HCT116 (cell line): ENCODE data around the gene SRGAP3. TPM values are rescaled to one million over a fixed set of nuclear protein-coding genes. Genes with fewer than 3 reads are reported as not detected.

Experiments
- ATAC-seq: fragments of 200-7000 bp; cut with Tn5 transposase; 2 replicates; pipeline ENCODE4 v1.9.1; 2020; ENCODE audit warnings: mild to moderate bottlenecking, moderate library complexity
- BruUV-seq: library from RNA; stranded (reverse); fragments of 400-500 nt; replicated peaks from 2 replicates; lab custom pipeline; 2021; lab: Mats Ljungman, UMichigan
- CTCF ChIA-PET: fragments of 300-600 bp; sonication (Branson Sonifier 250); formaldehyde crosslinking; loops from one replicate; lab custom pipeline; 2021; ENCODE audit warnings: antibody characterized with exemption; lab: Charles Lee
- POLR2A ChIA-PET: fragments of 300-600, 350-600 bp; sonication (Branson Sonifier 250); formaldehyde crosslinking; loops from one replicate; lab custom pipeline; 2021; ENCODE audit warnings: antibody characterized with exemption; lab: Charles Lee
- RAD21 ChIA-PET, 2 experiments: fragments of 300-600 bp; sonication (Branson Sonifier 250); formaldehyde crosslinking; loops; one replicate each; lab custom pipeline; 2023; ENCODE audit warnings: low total read pairs in 2 of 2; ENCODE audit not compliant: uncharacterized antibody in 2 of 2, unreplicated experiment in 2 of 2, low non-redundant PET in 1 of 2; lab: Charles Lee
- DNase-seq: peaks from one replicate; pipeline ENCODE4 v3.0.0-alpha.2; 2010; ENCODE audit warnings: low read depth, low spot score
- H2AFZ ChIP-seq: fragments of 200-600 bp; shearing (Covaris generic), sonication (generic); 2 replicates; pipeline ENCODE4 v1.6.1; 2017; ENCODE audit warnings: low read depth, mixed run types, mixed read lengths, antibody characterized with exemption, low read length; ENCODE audit not compliant: poor library complexity, severe bottlenecking
- H3K27ac ChIP-seq: 2 replicates; pipeline ENCODE4 v1.5.1; 2012; ENCODE audit warnings: low read depth, low read length
- H3K27me3 ChIP-seq: fragments of 200-600 bp; sonication (generic); 2 replicates; pipeline ENCODE4 v1.6.1; 2016; ENCODE audit warnings: mixed run types, low read length, mixed read lengths; ENCODE audit not compliant: insufficient read depth
- H3K36me3 ChIP-seq, 2 experiments: fragments of 200-500 bp in 1 of 2; fragments of 200-600 bp in 1 of 2; sonication (Bioruptor generic) in 1 of 2; sonication (generic) in 1 of 2; 2 replicates each; pipeline versions ENCODE4 v1.5.1 to v1.6.1; 2014 to 2016; ENCODE audit warnings: low read length in 2 of 2, inconsistent platforms in 1 of 2, mixed read lengths in 1 of 2, mixed run types in 1 of 2; ENCODE audit not compliant: insufficient read depth in 2 of 2, control insufficient read depth in 1 of 2
- H3K4me1 ChIP-seq, 2 experiments: fragments of 200-600 bp in 1 of 2; sonication (generic) in 1 of 2; 2 replicates each; pipeline versions ENCODE4 v1.5.1 to v1.6.1; 2012 to 2017; ENCODE audit warnings: low read length in 2 of 2, inconsistent platforms in 1 of 2, mild to moderate bottlenecking in 1 of 2, mixed read lengths in 1 of 2, mixed run types in 1 of 2, moderate library complexity in 1 of 2; ENCODE audit not compliant: insufficient read depth in 2 of 2, control insufficient read depth in 1 of 2
- H3K4me2 ChIP-seq: fragments of 200-600 bp; sonication (generic); 2 replicates; pipeline ENCODE4 v1.6.1; 2017; ENCODE audit warnings: mixed run types, low read length, mixed read lengths
- H3K4me3 ChIP-seq, 2 experiments: fragments of 200-600 bp in 1 of 2; sonication (generic) in 1 of 2; replicated peaks in 1 of 2; 2 replicates each; pipeline ENCODE4 v1.5.1; 2011 to 2016; ENCODE audit warnings: low read length in 2 of 2, control low read depth in 1 of 2, low read depth in 1 of 2, mild to moderate bottlenecking in 1 of 2, mixed read lengths in 1 of 2, mixed run types in 1 of 2
- H3K79me2 ChIP-seq: fragments of 200-600 bp; sonication (generic); 2 replicates; pipeline ENCODE4 v1.6.1; 2017; ENCODE audit warnings: mild to moderate bottlenecking, mixed run types, low read length, moderate library complexity, mixed read lengths; ENCODE audit not compliant: insufficient read depth
- H3K9ac ChIP-seq: fragments of 200-600 bp; sonication (generic); 2 replicates; pipeline ENCODE4 v1.6.1; 2016; ENCODE audit warnings: low read length, mixed read lengths
- H3K9me2 ChIP-seq: fragments of 200-600 bp; sonication (generic), shearing (Covaris generic); 2 replicates; pipeline ENCODE4 v1.6.1; 2017; ENCODE audit warnings: mixed run types, mild to moderate bottlenecking, moderate library complexity; ENCODE audit not compliant: insufficient read depth
- H3K9me3 ChIP-seq, 2 experiments: fragments of 200-500 bp in 1 of 2; fragments of 200-600 bp in 1 of 2; sonication (Bioruptor generic) in 1 of 2; sonication (generic) in 1 of 2; 2 replicates each; pipeline ENCODE4 v1.6.1; 2014 to 2017; ENCODE audit warnings: low read length in 2 of 2, mixed read lengths in 2 of 2, inconsistent platforms in 1 of 2, low read depth in 1 of 2, mild to moderate bottlenecking in 1 of 2, mixed run types in 1 of 2, moderate library complexity in 1 of 2; ENCODE audit not compliant: control insufficient read depth in 1 of 2, insufficient read depth in 1 of 2
- H4K20me1 ChIP-seq: fragments of 200-600 bp; sonication (generic), shearing (Covaris generic); 2 replicates; pipeline ENCODE4 v1.6.1; 2017; ENCODE audit warnings: mixed run types, mild to moderate bottlenecking, moderate library complexity; ENCODE audit not compliant: insufficient read depth
- CBX3 ChIP-seq: IDR thresholded peaks from 2 replicates; pipeline ENCODE4 v1.6.1; 2012; ENCODE audit warnings: low read depth
- ELF1 ChIP-seq: IDR thresholded peaks from 2 replicates; pipeline ENCODE4 v1.6.1; 2012; ENCODE audit warnings: low read depth, borderline replicate concordance
- EZH2 ChIP-seq: fragments of 200-600 bp; sonication (generic); IDR thresholded peaks from 2 replicates; pipeline ENCODE4 v1.6.1; 2017; ENCODE audit warnings: antibody characterized with exemption, mixed run types
- POLR2A ChIP-seq: IDR thresholded peaks from 2 replicates; pipeline ENCODE4 v1.7.0; 2011; ENCODE audit warnings: borderline replicate concordance; ENCODE audit not compliant: insufficient read depth, insufficient read length; ENCODE audit errors: extremely low read depth
- POLR2AphosphoS5 ChIP-seq: IDR thresholded peaks from 2 replicates; pipeline ENCODE4 v1.6.1; 2011; ENCODE audit warnings: mild to moderate bottlenecking, low read depth, low read length, moderate library complexity
- RAD21 ChIP-seq: IDR thresholded peaks from 2 replicates; pipeline ENCODE4 v1.6.1; 2012; ENCODE audit warnings: low read depth, mild to moderate bottlenecking
- SP1 ChIP-seq: IDR thresholded peaks from 2 replicates; pipeline ENCODE4 v1.6.1; 2012; ENCODE audit warnings: low read depth
- YY1 ChIP-seq: IDR thresholded peaks from 2 replicates; pipeline ENCODE4 v1.6.1; 2011; ENCODE audit warnings: low read length, low read depth, moderate library complexity, mild to moderate bottlenecking; ENCODE audit not compliant: insufficient replicate concordance; ENCODE audit errors: extremely low read depth
- ZFX ChIP-seq: fragments of 450-650 bp; IDR thresholded peaks from 2 replicates; pipeline ENCODE4 v1.6.1; 2017
- ZNF274 ChIP-seq: fragments of 200-500 bp; sonication (Bioruptor generic); IDR thresholded peaks from 2 replicates; pipeline ENCODE4 v1.6.1; 2014; ENCODE audit warnings: mild to moderate bottlenecking, low read depth, low read length, inconsistent platforms
- intact Hi-C: fragments of 100-400 bp; cut with micrococcal nuclease; formaldehyde crosslinking; loops from 2 replicates; pipeline ENCODE4 v1.10.0; 2022
- total RNA-seq: library from RNA; stranded (reverse); gene quantifications from one replicate; pipeline ENCODE4 v1.2.1, GENCODE V29; 2021; ENCODE audit not compliant: unreplicated experiment
- TF ChIP-seq, protein P1 (sequence below): IDR thresholded peaks from 2 replicates; pipeline ENCODE4 v1.6.1; 2012
- TF ChIP-seq, protein P2 (sequence below): IDR thresholded peaks from 2 replicates; pipeline ENCODE4 v1.6.1; 2012
- TF ChIP-seq, protein P3 (sequence below): IDR thresholded peaks from 2 replicates; pipeline ENCODE4 v1.6.1; 2011; ENCODE audit warnings: mild to moderate bottlenecking, low read length, moderate library complexity; ENCODE audit not compliant: insufficient replicate concordance; ENCODE audit errors: extremely low read depth

The SRGAP3 gene
- total RNA-seq, 1 experiment from 2014 or later = 8.3 TPM

DNA sequence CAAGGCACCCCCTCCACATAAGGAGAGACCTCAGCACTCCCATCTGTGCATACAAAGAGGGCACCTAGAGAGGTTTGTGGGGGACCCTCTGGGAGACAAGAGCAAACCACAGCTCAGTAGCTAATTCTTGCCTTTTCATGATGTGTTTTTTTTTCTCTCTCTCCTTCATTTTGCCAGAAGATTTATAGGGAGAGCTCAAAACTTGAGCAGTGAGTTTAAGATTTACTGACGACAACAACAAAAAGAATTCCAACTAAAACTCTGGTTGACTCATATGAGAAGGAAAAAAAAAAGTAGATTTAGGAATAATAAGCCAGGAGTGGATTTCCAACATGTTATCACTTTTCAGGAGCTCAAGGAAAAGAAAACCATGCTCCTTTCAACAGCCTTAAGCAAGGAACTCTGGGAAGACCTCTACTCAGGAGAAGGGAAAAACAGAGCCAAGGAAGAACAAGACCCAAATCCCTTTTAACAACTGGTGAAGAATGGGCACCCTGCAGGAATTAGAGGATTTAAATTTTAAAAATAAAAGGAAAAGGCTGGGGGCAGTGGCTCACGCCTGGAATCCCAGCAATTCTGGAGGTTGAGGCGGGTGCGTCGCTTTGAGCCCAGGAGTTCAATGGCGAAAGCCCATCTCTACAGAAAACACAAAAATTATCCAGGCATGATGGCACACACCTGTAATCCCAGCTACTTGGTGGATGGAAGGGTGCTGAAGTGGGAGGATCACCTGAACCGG lies 228.0 kb downstream of the SRGAP3 start:
- ChIA-PET CTCF (no interaction called here), RAD21 (no interaction called here), POLR2A (no interaction called here)
- Histone ChIP-seq H4K20me1 (no peaks in the 10 kb centered on the region), H3K27me3 (no peaks in the 10 kb centered on the region), H3K27ac (no peak overlapping the region), H3K36me3 (no peaks in the 10 kb centered on the region), H3K9me2 (no peaks in the 10 kb centered on the region), H3K9ac (no peak overlapping the region), H3K79me2 (no peaks in the 10 kb centered on the region), H2AFZ (no peak overlapping the region), H3K4me2 (no peak overlapping the region), H3K4me1 (no peaks in the 10 kb centered on the region), H3K9me3 (no peaks in the 10 kb centered on the region), H3K4me3 (no peak overlapping the region)
- BruUV-seq = no TSS peak
- no peak for DNase-seq
- intact Hi-C loops = no loop called here
- TF ChIP-seq ELF1 (no peak), CBX3 (no peak), ZFX (no peak), YY1 (no peak), SP1 (no peak), POLR2A (no peak), POLR2AphosphoS5 (no peak), RAD21 (no peak), ZNF274 (no peak), EZH2 (no peak)
- TF ChIP-seq, protein P1, sequence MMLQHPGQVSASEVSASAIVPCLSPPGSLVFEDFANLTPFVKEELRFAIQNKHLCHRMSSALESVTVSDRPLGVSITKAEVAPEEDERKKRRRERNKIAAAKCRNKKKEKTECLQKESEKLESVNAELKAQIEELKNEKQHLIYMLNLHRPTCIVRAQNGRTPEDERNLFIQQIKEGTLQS = no peak
- TF ChIP-seq, protein P2, sequence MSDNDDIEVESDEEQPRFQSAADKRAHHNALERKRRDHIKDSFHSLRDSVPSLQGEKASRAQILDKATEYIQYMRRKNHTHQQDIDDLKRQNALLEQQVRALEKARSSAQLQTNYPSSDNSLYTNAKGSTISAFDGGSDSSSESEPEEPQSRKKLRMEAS = no peak
- TF ChIP-seq, protein P3, sequence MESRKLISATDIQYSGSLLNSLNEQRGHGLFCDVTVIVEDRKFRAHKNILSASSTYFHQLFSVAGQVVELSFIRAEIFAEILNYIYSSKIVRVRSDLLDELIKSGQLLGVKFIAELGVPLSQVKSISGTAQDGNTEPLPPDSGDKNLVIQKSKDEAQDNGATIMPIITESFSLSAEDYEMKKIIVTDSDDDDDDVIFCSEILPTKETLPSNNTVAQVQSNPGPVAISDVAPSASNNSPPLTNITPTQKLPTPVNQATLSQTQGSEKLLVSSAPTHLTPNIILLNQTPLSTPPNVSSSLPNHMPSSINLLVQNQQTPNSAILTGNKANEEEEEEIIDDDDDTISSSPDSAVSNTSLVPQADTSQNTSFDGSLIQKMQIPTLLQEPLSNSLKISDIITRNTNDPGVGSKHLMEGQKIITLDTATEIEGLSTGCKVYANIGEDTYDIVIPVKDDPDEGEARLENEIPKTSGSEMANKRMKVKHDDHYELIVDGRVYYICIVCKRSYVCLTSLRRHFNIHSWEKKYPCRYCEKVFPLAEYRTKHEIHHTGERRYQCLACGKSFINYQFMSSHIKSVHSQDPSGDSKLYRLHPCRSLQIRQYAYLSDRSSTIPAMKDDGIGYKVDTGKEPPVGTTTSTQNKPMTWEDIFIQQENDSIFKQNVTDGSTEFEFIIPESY = no peak
- ATAC-seq = no peak
